SKM-1 (cell line): ENCODE measurements around the gene GNPTAB.

Source experiments
- DNase-seq: peaks from one replicate; lab custom pipeline; 2025; ENCODE audit not compliant: unreplicated experiment; lab: John Stamatoyannopoulos, UW

Gene GNPTAB

GRCh38 chr12:101697930-101698799, 132.6 kb downstream of the GNPTAB start:
- DNase-seq = peak; percentile 16

- peak; percentile 4 for DNase-seq
Observed at GRCh38 chr12:101697197-101697929, 133.4 kb downstream of the GNPTAB start, which contains the start of gene CHPT1. Gene CHPT1, plus strand, starts transcription at chr12:101697640. Its CDS starts 222 bp downstream, at chr12:101697862.

- no peak for DNase-seq
Observed at GRCh38 chr12:101696251-101697196, 134.2 kb downstream of the GNPTAB start.

DNA sequence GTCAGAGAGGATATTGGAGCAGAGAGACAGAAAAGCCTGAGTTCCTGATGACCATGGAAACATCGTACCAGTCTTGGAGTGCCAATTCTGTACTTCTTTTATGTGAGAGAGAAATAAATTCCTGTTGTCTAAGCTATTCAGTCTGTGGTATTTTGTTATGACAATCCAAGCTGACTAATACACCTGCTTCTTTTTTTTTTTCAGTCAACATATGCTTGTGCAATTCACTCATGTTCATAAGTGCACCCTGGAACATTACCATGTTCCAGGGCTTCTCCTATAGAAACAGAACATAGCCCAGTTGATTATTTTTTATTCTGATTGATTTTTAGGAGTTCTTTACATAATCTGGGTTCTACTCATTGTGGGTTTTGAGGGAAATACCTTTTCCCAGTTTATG, 135.1 kb downstream of the GNPTAB start:
- no peak for DNase-seq
